Left lung (tissue), 10 donors: ENCODE results near the gene CACNA1A. TPM values are rescaled to one million over a fixed set of nuclear protein-coding genes. Genes with fewer than 3 reads are reported as not detected.
"Not testable (repeated sequence)": the region's sequence is repeated elsewhere in the genome, so short reads cannot be mapped to it uniquely, and the experiment has no call there.

Experiments
- ATAC-seq: fragments of 200-7000 bp; cut with Tn5 transposase; one replicate; pipeline ENCODE4 v1.9.1; 2020; ENCODE audit warnings: moderate library complexity
- DNase-seq, 4 donors: peaks; one replicate each; pipeline ENCODE4 v3.0.0-alpha.2; 2013 to 2020
- H3K27ac ChIP-seq, 2 donors: fragments of 200-600 bp; sonication (generic) in 1 of 2; one replicate each; pipeline versions ENCODE4 v1.5.0 to v1.8.0; 2020 to 2021
- H3K27me3 ChIP-seq, 2 donors: fragments of 200-600 bp; sonication (generic) in 1 of 2; one replicate each; pipeline versions ENCODE4 v1.5.0 to v1.8.0; 2020 to 2021
- H3K36me3 ChIP-seq, 2 donors: fragments of 200-600 bp; sonication (generic) in 1 of 2; one replicate each; pipeline versions ENCODE4 v1.5.0 to v1.8.0; 2020 to 2021
- H3K4me1 ChIP-seq, 2 donors: fragments of 200-600 bp; one replicate each; pipeline ENCODE4 v1.8.0; 2021
- H3K4me3 ChIP-seq, 2 donors: fragments of 200-600 bp; sonication (generic) in 1 of 2; one replicate each; pipeline versions ENCODE4 v1.5.0 to v1.8.0; 2020 to 2021; ENCODE audit warnings: mild to moderate bottlenecking in 1 of 2
- H3K9me3 ChIP-seq, 2 donors: fragments of 200-600 bp; sonication (generic) in 1 of 2; one replicate each; pipeline versions ENCODE4 v1.5.0 to v1.8.0; 2020 to 2021
- intact Hi-C, 2 donors: fragments of 100-400 bp; cut with DNase I; formaldehyde crosslinking; loops; one replicate each; pipeline versions ENCODE4 v1.11.2 to v1.14.2; 2022
- polyA plus RNA-seq, 6 donors: library from polyadenylated mRNA; unstranded; fragments of 120-200 nt; gene quantifications; one replicate each; pipeline ENCODE4 v1.2.1, GENCODE V29; 2013; ENCODE audit not compliant: insufficient read length in 6 of 6
- total RNA-seq, 2 donors: library from RNA; stranded (reverse); fragmentation: NEBNext Ultra II Directional; extraction: Animal tissue kit (Norgen Biotek cat#: 25700); gene quantifications; one replicate each; pipeline ENCODE4 v1.2.1, GENCODE V29; 2021
- TF ChIP-seq, protein P1 (sequence below), 2 donors: fragments of 200-600 bp; sonication (generic) in 1 of 2; IDR thresholded peaks; one replicate each; pipeline versions ENCODE4 v1.5.0 to v1.8.0; 2021; ENCODE audit warnings: antibody characterized with exemption in 2 of 2
- donor health status: DM: no; HTN: yes; CAD: no.
- donor health status: DM: no; HTN: no; CAD: no.

The CACNA1A gene
- total and polyA plus RNA-seq, 8 donors, result 0.20 to 5.4 (median 3.9) TPM

DNA sequence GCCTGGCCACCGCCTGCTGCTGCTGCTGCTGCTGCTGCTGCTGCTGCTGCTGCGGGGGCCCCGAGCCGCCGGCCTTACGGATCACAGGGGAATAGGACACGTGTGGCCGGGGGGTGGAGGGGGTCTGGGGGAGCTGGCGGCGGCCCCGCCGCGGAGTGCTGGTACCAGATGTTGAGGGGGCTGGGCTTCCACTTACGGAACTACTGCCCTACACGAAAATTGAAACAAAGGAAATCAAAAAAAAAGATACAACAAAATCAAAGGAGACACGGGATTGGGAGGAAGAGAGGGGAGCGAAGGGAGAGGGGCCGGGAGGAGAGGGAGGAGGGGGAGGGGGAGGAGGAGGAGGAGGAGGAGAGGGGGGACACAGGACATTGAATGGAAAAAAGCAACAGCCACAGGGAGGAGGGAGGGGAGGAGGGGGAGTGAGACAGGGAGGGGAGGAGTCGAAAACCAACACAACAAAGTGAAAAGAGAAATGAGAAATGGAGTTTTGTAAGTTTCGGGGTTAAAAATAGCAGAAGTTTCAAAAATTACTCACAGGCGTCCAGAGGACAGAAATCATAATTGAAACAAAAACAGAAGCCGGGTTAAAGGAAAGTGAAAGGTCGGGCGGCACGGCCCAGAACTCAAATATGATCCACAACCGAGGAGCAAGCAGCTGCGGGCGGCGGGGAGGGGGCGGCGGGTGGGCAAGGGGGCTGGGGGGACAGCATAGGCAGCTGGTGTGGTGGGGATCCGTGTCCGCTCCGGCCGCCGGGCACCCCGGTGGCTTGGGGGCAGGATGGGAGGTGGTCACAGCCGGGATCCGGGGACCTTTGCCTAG, 298.2 kb downstream of the CACNA1A start:
- Histone ChIP-seq H3K9me3 (no peaks in the 10 kb centered on the region), H3K4me3 (peak overlapping the region; percentile 14 to 42), H3K27ac (peak overlapping the region; percentile 67 to 96), H3K4me1 (peaks cover 0 to 22% of the 10 kb centered on the region in 2 donors), H3K36me3 (no peaks in the 10 kb centered on the region), H3K27me3 (no peaks in the 10 kb centered on the region)
- TF ChIP-seq, protein P1, sequence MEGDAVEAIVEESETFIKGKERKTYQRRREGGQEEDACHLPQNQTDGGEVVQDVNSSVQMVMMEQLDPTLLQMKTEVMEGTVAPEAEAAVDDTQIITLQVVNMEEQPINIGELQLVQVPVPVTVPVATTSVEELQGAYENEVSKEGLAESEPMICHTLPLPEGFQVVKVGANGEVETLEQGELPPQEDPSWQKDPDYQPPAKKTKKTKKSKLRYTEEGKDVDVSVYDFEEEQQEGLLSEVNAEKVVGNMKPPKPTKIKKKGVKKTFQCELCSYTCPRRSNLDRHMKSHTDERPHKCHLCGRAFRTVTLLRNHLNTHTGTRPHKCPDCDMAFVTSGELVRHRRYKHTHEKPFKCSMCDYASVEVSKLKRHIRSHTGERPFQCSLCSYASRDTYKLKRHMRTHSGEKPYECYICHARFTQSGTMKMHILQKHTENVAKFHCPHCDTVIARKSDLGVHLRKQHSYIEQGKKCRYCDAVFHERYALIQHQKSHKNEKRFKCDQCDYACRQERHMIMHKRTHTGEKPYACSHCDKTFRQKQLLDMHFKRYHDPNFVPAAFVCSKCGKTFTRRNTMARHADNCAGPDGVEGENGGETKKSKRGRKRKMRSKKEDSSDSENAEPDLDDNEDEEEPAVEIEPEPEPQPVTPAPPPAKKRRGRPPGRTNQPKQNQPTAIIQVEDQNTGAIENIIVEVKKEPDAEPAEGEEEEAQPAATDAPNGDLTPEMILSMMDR (IDR thresholded peaks at IDR 0.05), result no peak
- ATAC-seq, result peak; percentile 58
- intact Hi-C loops, result no loop called here
- peak; percentile 72 to 90 (median 84) for DNase-seq

DNA sequence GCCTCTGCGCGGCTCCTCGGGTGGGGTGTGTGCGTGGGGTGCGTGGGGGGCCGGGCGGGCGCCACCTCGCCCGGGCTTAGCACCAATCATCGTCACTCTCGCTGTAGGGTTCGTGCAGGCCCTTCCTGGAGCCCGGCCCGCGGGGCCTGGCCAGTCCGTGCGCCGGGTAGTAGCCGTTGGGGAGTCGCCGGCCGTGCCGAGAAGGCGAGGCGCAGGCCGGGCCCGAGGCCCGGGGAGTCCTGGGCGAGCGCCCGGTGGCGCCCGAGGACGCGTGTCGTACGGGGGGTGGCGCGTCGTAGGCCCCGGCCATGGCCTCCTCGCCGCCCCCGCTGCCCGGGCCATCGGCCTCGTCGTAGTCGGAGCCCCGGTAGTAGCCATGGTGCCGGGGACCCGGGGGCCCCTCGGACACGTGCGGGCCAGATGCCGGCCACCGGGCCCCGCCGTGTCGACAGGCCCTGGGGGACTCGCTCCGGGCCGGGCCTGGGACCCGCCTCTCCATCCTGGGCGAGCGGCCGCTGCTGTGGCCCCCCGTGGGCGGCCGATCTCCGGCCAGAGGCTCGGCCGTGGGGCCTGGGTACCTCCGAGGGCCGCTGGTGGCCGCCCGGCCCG, 298.9 kb downstream of the CACNA1A start:
- Histone ChIP-seq H3K27ac (peak overlapping the region; percentile 48 to 96), H3K4me3 (peak overlapping the region in 1 of 2 donors; percentile 42), H3K27me3 (no peaks in the 10 kb centered on the region), H3K4me1 (peaks cover 0 to 22% of the 10 kb centered on the region in 2 donors), H3K36me3 (no peaks in the 10 kb centered on the region), H3K9me3 (no peaks in the 10 kb centered on the region)
- DNase-seq (no peak), ATAC-seq (no peak)
- intact Hi-C loops, result no loop called here
- TF ChIP-seq, protein P1 (IDR thresholded peaks at IDR 0.05), result no peak

DNA sequence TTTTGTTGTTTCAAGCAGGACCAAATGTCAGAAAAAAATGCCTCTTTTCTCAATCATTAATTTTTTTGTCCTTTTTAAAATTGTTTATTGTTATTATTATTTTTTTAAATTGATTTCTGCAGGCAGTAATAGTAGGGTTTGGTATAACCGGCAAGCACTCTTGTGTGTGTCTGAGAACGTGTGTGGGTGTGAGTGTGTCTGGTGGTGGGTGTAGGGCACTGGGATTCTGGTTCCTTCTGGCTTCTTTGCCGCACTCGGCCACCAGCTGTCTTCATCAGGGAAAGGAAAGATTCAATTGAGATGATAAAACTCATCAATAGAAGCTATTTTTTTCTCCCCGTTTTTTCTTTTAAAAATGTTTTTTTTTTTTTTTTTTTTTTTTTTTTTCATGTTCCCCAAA, 299.7 kb downstream of the CACNA1A start:
- no peaks in the 10 kb centered on the region for H3K9me3 ChIP-seq
- DNase-seq, result no peak
- intact Hi-C loops, result no loop called here

DNA sequence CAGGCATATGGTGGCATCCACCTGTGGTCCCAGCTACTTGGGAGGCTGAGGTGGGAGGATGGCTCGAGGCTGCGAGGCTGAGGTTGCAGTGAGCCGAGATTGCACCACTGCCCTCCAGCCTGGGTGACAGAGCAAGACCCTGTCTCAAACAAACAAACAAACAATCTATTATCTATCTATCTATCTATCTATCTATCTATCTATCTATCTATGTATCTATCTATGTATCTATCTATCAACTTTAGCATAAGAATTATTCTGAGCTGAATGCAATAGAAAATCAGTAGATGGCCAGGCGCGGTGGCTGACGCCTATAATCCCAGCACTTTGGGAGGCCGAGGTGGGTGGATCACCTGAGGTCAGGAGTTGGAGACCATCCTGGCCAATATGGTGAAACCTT, 304.2 kb downstream of the CACNA1A start:
- intact Hi-C loops, H3K27ac ChIP-seq, H3K9me3 ChIP-seq, DNase-seq, H3K36me3 ChIP-seq, H3K27me3 ChIP-seq, H3K4me1 ChIP-seq, H3K4me3 ChIP-seq, ATAC-seq: not testable (repeated sequence)

More for the DNA sequence above, 299.7 kb downstream of the CACNA1A start:
- H3K36me3 ChIP-seq, result no peaks in the 10 kb centered on the region
- TF ChIP-seq, protein P1 (IDR thresholded peaks at IDR 0.05), result no peak
- no peak overlapping the region for H3K4me3 ChIP-seq
- ATAC-seq, result no peak
- H3K4me1 ChIP-seq, result peaks cover 0 to 22% of the 10 kb centered on the region in 2 donors
- H3K27ac ChIP-seq, result peak overlapping the region in 1 of 2 donors; percentile 96
- no peaks in the 10 kb centered on the region for H3K27me3 ChIP-seq

DNA sequence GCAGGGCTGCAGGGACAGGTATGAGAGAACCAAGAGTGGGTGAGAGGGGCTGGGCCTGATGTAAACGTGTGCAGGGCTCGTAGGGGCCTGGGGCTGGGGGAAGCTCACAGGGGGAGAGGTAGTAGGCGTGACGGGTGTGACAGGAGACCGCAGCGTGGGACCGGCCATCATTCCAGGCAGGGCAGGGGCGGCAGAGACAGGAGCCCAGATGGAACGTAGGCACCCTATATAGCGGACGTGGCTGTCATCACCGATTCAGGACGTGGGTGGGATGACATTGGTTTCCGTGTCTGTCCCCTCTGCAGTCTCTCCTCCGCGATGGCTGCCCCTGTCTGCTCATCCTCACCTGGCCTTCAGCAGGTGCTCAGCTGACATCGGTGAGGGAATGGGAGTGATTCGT, 307.6 kb downstream of the CACNA1A start:
- Histone ChIP-seq H3K27ac (no peak overlapping the region), H3K9me3 (no peaks in the 10 kb centered on the region), H3K27me3 (no peaks in the 10 kb centered on the region), H3K36me3 (no peaks in the 10 kb centered on the region), H3K4me3 (no peak overlapping the region), H3K4me1 (peaks cover 0 to 13% of the 10 kb centered on the region in 2 donors)
- no peak for ATAC-seq
- TF ChIP-seq, protein P1 (IDR thresholded peaks at IDR 0.05), result no peak
- DNase-seq, result no peak
- intact Hi-C loops, result loop anchor here in 1 of 2 donors (10.0 kb wide), 1 partner anchor 66 kb away; no protein-coding TSS in a partner anchor
